HG03045 (cell line): ENCODE results near the gene TPGS1.

Source experiments
- ATAC-seq: cut with Tn5 transposase; IDR thresholded peaks from one replicate; pipeline ENCODE4 v1.9.1; 2021; ENCODE audit warnings: mild to moderate bottlenecking, moderate library complexity; ENCODE audit not compliant: unreplicated experiment

TPGS1 gene

DNA sequence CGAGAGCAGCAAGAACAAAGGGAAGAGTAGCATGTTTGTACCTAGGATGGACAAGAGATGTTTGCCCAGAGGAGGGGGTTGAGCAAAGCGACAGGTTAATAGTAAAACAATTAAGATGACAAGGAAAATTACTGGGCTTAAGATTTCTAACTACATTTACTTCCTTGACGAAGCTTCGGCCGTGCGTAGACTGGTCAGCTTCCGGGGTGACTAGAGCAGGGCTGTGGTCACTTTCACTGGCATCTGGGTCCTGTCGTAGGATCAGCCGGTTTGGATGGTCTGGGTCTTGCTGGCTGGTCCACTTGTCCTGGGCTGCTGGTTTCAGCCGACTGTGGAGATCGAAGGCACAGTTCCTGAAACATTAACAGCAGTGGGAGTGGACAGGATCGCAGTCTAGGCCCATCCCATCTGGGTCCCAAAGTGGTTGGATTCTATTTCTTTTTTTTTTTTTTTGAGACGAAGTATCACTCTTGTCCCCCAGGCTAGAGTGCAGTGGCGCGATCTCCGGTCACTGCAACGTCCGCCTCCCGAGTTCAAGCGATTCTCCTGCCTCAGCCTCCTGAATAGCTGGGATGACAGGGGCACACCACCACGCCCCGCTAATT, 60.1 kb downstream of the TPGS1 start:
- no peak for ATAC-seq
